Loucy (cell line): Measurements from ENCODE around the gene FOXP1.

ENCODE experiments used
- EZH2phosphoT487 ChIP-seq: fragments of 200-600 bp; IDR thresholded peaks from 2 replicates; pipeline ENCODE4 v1.6.1; 2018; ENCODE audit warnings: antibody characterized with exemption, mild to moderate bottlenecking, moderate library complexity, borderline replicate concordance
- TF ChIP-seq, protein P1 (sequence below): fragments of 200-600 bp; sonication (generic); conservative IDR thresholded peaks from 2 replicates; pipeline ENCODE4 v1.5.1; 2014; ENCODE audit warnings: mild to moderate bottlenecking, antibody characterized with exemption, low read length

DNA sequence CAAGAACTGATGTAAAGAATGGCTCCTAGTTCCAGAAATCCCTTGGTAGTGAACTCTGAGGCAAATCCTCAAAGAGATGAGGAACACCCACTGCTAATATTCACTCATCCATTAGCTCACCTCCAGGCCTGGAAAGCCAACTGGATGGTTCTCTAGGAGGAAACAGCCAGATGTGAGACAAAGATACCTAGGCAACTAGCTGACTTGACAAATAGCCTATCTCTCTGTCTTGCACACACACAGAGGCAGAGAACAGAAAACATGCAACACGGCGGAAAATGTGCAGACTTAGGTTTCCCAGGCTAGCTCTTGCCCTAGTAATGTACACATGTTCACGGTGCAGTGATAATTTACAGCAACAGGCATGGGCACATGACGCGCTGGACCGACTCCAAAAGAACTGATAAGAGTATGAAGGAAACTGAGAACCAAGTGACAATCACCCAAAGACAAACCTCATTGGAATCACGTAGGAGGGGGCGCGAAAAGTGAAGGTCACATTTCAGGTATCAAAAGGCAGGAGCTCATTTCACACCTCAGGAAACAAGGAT, 318.1 kb downstream of the FOXP1 start:
- TF ChIP-seq, protein P1, sequence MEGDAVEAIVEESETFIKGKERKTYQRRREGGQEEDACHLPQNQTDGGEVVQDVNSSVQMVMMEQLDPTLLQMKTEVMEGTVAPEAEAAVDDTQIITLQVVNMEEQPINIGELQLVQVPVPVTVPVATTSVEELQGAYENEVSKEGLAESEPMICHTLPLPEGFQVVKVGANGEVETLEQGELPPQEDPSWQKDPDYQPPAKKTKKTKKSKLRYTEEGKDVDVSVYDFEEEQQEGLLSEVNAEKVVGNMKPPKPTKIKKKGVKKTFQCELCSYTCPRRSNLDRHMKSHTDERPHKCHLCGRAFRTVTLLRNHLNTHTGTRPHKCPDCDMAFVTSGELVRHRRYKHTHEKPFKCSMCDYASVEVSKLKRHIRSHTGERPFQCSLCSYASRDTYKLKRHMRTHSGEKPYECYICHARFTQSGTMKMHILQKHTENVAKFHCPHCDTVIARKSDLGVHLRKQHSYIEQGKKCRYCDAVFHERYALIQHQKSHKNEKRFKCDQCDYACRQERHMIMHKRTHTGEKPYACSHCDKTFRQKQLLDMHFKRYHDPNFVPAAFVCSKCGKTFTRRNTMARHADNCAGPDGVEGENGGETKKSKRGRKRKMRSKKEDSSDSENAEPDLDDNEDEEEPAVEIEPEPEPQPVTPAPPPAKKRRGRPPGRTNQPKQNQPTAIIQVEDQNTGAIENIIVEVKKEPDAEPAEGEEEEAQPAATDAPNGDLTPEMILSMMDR: no peak
- no peak for TF ChIP-seq EZH2phosphoT487
